Astrocyte (in vitro differentiated cells and primary cell): ENCODE data around the gene CD200R1L. TPM values are rescaled to one million over a fixed set of nuclear protein-coding genes. Genes with fewer than 3 reads are reported as not detected.

Experiments
- DNase-seq: peaks from one replicate; pipeline ENCODE4 v3.0.0-alpha.2; 2010; ENCODE audit warnings: low read depth
- FAIRE-seq: peaks from 2 replicates; lab custom pipeline; 2011; peaks lifted over from hg19 to GRCh38; lab: Jason Lieb, UNC
- H2AFZ ChIP-seq: 2 replicates; pipeline ENCODE4 v1.6.0; 2012; ENCODE audit warnings: low read depth, low read length, inconsistent platforms
- H3K27ac ChIP-seq: 2 replicates; pipeline ENCODE4 v1.5.1; 2011; ENCODE audit warnings: low read depth, low read length, inconsistent platforms
- H3K27me3 ChIP-seq: 2 replicates; pipeline ENCODE4 v1.6.0; 2011; ENCODE audit warnings: low read length, inconsistent platforms; ENCODE audit not compliant: insufficient read depth
- H3K36me3 ChIP-seq: 2 replicates; pipeline ENCODE4 v1.5.1; 2011; ENCODE audit warnings: low read length, inconsistent platforms; ENCODE audit not compliant: insufficient read depth
- H3K4me1 ChIP-seq: 2 replicates; pipeline ENCODE4 v1.5.1; 2011; ENCODE audit warnings: low read length, inconsistent platforms; ENCODE audit not compliant: insufficient read depth
- H3K4me2 ChIP-seq: 2 replicates; pipeline ENCODE4 v1.6.0; 2012; ENCODE audit warnings: low read length, inconsistent platforms
- H3K4me3 ChIP-seq: 2 replicates; pipeline ENCODE4 v1.5.1; 2011; ENCODE audit warnings: low read depth, mild to moderate bottlenecking, low read length, inconsistent platforms; ENCODE audit not compliant: insufficient read depth
- H3K79me2 ChIP-seq: 2 replicates; pipeline ENCODE4 v1.6.0; 2012; ENCODE audit warnings: mild to moderate bottlenecking, low read length, inconsistent platforms; ENCODE audit not compliant: insufficient read depth
- H3K9ac ChIP-seq: 2 replicates; pipeline ENCODE4 v1.6.0; 2012; ENCODE audit warnings: mild to moderate bottlenecking, low read length, inconsistent platforms
- H3K9me3 ChIP-seq: 2 replicates; pipeline ENCODE4 v1.5.1; 2012; ENCODE audit warnings: low read depth, mild to moderate bottlenecking, low read length, inconsistent platforms; ENCODE audit not compliant: insufficient read depth
- H4K20me1 ChIP-seq: 2 replicates; pipeline ENCODE4 v1.6.0; 2012; ENCODE audit warnings: low read length, inconsistent platforms; ENCODE audit not compliant: insufficient read depth
- H3K27ac Mint-ChIP-seq: one replicate; pipeline ENCODE4 v1.8.0; 2021; ENCODE audit warnings: mild to moderate bottlenecking, mixed read lengths; ENCODE audit not compliant: unreplicated experiment
- H3K27me3 Mint-ChIP-seq: one replicate; pipeline ENCODE4 v1.8.0; 2021; ENCODE audit warnings: low read depth, mixed read lengths; ENCODE audit not compliant: unreplicated experiment
- H3K36me3 Mint-ChIP-seq: one replicate; pipeline ENCODE4 v1.8.0; 2021; ENCODE audit warnings: low read depth, mixed read lengths; ENCODE audit not compliant: unreplicated experiment
- H3K4me1 Mint-ChIP-seq: one replicate; pipeline ENCODE4 v1.8.0; 2021; ENCODE audit warnings: low read depth, mixed read lengths; ENCODE audit not compliant: unreplicated experiment
- H3K4me3 Mint-ChIP-seq: one replicate; pipeline ENCODE4 v1.8.0; 2021; ENCODE audit warnings: mild to moderate bottlenecking, moderate library complexity, mixed read lengths; ENCODE audit not compliant: unreplicated experiment
- H3K9me3 Mint-ChIP-seq: one replicate; pipeline ENCODE4 v1.8.0; 2021; ENCODE audit warnings: mild to moderate bottlenecking, mixed read lengths; ENCODE audit not compliant: unreplicated experiment
- EZH2 ChIP-seq: IDR thresholded peaks from 2 replicates; pipeline ENCODE4 v1.6.1; 2012; ENCODE audit warnings: mild to moderate bottlenecking, low read length, inconsistent platforms; ENCODE audit not compliant: insufficient read depth
- total RNA-seq: library from RNA; stranded (reverse); gene quantifications from 2 replicates; pipeline ENCODE4 v1.2.1, GENCODE V29; 2021
- TF ChIP-seq, protein P1 (sequence below): IDR thresholded peaks from 2 replicates; pipeline ENCODE4 v1.5.1; 2011; ENCODE audit warnings: low read depth, mild to moderate bottlenecking, inconsistent platforms, low read length, moderate library complexity; ENCODE audit not compliant: insufficient read depth

Gene CD200R1L
- total RNA-seq, 1 donor from 2014 or later, result not detected

DNA sequence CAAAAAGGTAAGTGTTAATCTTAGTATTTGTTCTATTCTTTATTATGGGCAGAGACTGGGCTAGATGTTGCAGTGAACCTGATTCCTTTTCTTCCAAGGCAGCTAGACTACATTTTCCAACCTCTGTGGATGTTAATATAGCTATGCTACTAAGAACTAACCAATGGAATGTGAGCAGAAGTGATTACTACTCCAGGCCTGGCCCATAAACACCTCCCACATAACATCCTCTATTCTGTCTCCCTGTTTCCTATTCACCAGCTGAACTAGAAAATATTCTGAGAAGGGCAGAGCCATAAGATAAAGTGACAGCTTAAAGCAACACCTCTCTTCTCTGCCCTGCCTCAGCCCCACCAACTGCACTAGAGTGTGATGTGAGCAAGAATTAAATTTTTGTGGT is 29.4 kb downstream of the CD200R1L start:
- Histone ChIP-seq H3K4me3 (no peak overlapping the region), H3K4me2 (no peak overlapping the region), H2AFZ (no peak overlapping the region), H3K27ac (no peak overlapping the region), H3K27me3 (no peaks in the 10 kb centered on the region), H3K79me2 (no peaks in the 10 kb centered on the region), H4K20me1 (no peaks in the 10 kb centered on the region), H3K4me1 (peaks cover 3% of the 10 kb centered on the region), H3K9ac (no peak overlapping the region), H3K9me3 (no peaks in the 10 kb centered on the region), H3K36me3 (no peaks in the 10 kb centered on the region)
- FAIRE-seq, result no peak
- TF ChIP-seq, protein P1, sequence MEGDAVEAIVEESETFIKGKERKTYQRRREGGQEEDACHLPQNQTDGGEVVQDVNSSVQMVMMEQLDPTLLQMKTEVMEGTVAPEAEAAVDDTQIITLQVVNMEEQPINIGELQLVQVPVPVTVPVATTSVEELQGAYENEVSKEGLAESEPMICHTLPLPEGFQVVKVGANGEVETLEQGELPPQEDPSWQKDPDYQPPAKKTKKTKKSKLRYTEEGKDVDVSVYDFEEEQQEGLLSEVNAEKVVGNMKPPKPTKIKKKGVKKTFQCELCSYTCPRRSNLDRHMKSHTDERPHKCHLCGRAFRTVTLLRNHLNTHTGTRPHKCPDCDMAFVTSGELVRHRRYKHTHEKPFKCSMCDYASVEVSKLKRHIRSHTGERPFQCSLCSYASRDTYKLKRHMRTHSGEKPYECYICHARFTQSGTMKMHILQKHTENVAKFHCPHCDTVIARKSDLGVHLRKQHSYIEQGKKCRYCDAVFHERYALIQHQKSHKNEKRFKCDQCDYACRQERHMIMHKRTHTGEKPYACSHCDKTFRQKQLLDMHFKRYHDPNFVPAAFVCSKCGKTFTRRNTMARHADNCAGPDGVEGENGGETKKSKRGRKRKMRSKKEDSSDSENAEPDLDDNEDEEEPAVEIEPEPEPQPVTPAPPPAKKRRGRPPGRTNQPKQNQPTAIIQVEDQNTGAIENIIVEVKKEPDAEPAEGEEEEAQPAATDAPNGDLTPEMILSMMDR, result no peak
- TF ChIP-seq EZH2, result no peak
- Mint-ChIP-seq H3K36me3 (no peaks in the 10 kb centered on the region), H3K9me3 (peaks cover 3% of the 10 kb centered on the region), H3K27me3 (no peaks in the 10 kb centered on the region), H3K27ac (no peak overlapping the region), H3K4me1 (peaks cover 9% of the 10 kb centered on the region), H3K4me3 (no peak overlapping the region)
- DNase-seq, result peak; percentile 24

DNA sequence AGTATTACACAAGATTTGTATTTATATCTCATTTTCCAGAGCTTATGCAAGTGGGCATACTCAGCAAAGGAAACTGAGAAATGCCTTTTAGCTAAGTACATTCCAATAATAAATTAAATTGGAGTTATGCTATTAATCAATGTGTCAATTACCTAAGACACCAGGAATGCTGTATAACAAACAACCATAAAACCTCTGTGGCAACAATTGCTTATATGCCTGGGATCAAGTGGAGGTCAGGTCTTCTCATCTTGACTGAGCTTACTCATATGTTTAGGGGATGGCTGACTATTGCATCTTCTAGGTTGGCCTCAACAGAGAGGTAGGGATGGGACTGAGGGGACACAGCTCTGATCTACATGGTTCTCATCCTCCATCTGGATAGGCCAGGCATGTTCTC is 30.7 kb downstream of the CD200R1L start:
- Mint-ChIP-seq H3K27ac (no peak overlapping the region), H3K36me3 (no peaks in the 10 kb centered on the region), H3K4me1 (peaks cover 13% of the 10 kb centered on the region), H3K4me3 (no peak overlapping the region), H3K27me3 (no peaks in the 10 kb centered on the region), H3K9me3 (peaks cover 3% of the 10 kb centered on the region)
- FAIRE-seq (no peak), DNase-seq (peak; percentile 55)
- Histone ChIP-seq H3K27me3 (no peaks in the 10 kb centered on the region), H3K4me3 (no peak overlapping the region), H3K9me3 (no peaks in the 10 kb centered on the region), H3K9ac (no peak overlapping the region), H3K79me2 (no peaks in the 10 kb centered on the region), H3K4me2 (no peak overlapping the region), H3K27ac (no peak overlapping the region), H4K20me1 (no peaks in the 10 kb centered on the region), H3K4me1 (peaks cover 10% of the 10 kb centered on the region), H3K36me3 (no peaks in the 10 kb centered on the region), H2AFZ (no peak overlapping the region)
- no peak for TF ChIP-seq EZH2
- TF ChIP-seq, protein P1, result no peak

DNA sequence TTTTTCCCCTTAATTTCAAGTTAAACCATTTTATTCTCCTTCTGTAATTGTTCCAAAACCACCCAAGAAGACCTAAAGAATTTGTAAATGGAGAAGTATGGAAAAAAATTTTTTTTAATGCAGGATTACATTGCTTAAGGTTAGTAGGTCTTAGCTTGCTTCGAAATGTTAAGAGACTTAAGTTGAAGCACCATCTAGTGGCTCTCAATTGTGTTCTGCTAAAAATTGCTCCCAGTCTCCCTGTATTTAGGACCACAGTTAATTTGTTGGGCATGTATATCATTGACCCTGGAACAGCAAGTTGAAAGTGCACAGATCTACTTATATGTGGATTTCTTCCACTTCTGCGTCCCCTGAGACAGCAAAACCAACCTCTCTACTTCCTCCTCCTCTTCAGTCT is 32.4 kb downstream of the CD200R1L start:
- no peaks in the 10 kb centered on the region for H3K36me3 Mint-ChIP-seq

More for the DNA sequence above, 32.4 kb downstream of the CD200R1L start:
- peak overlapping the region; percentile 0 for H3K27ac ChIP-seq
- peak; percentile 96 for FAIRE-seq
- no peak overlapping the region for H3K4me3 ChIP-seq
- H3K27me3 ChIP-seq, result no peaks in the 10 kb centered on the region
- Mint-ChIP-seq H3K27ac (peak overlapping the region; percentile 28), H3K27me3 (no peaks in the 10 kb centered on the region), H3K4me3 (no peak overlapping the region), H3K9me3 (peaks cover 3% of the 10 kb centered on the region), H3K4me1 (peaks cover 13% of the 10 kb centered on the region)
- H3K4me1 ChIP-seq, result peaks cover 11% of the 10 kb centered on the region
- peak; percentile 74 for DNase-seq
- H3K9ac ChIP-seq, result no peak overlapping the region
- TF ChIP-seq EZH2, result no peak
- TF ChIP-seq, protein P1, result peak; percentile 54
- no peaks in the 10 kb centered on the region for H3K79me2 ChIP-seq
- no peaks in the 10 kb centered on the region for H3K9me3 ChIP-seq
- H2AFZ ChIP-seq, result no peak overlapping the region
- H4K20me1 ChIP-seq, result no peaks in the 10 kb centered on the region
- H3K4me2 ChIP-seq, result no peak overlapping the region
- no peaks in the 10 kb centered on the region for H3K36me3 ChIP-seq
